GM19035 (cell line): ENCODE measurements around the gene PRM3.
"Not testable (repeated sequence)": the region's sequence is repeated elsewhere in the genome, so short reads cannot be mapped to it uniquely, and the experiment has no call there.

Experiments used
- ATAC-seq: cut with Tn5 transposase; IDR thresholded peaks from one replicate; pipeline ENCODE4 v1.9.1; 2021; ENCODE audit not compliant: unreplicated experiment

Gene PRM3

DNA sequence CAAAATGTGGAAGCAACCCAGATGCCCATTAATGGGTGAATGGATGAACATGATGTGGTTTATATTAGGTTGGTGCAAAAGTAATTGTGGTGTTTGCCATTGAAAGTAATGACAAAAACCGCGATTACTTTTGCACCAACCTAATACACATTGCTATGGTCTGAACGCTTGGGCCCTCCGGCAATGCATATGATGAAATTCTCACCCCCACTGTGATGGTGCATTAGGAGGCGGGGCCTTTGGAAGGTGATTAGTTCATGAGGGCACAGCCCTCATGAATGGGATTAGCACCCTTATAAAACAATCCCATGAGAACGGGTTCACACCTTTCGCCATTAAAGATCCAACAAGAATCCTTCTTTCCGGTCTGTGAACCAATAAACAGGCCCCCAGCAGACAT lies 33.0 kb upstream of the PRM3 start:
- ATAC-seq, result no peak

DNA sequence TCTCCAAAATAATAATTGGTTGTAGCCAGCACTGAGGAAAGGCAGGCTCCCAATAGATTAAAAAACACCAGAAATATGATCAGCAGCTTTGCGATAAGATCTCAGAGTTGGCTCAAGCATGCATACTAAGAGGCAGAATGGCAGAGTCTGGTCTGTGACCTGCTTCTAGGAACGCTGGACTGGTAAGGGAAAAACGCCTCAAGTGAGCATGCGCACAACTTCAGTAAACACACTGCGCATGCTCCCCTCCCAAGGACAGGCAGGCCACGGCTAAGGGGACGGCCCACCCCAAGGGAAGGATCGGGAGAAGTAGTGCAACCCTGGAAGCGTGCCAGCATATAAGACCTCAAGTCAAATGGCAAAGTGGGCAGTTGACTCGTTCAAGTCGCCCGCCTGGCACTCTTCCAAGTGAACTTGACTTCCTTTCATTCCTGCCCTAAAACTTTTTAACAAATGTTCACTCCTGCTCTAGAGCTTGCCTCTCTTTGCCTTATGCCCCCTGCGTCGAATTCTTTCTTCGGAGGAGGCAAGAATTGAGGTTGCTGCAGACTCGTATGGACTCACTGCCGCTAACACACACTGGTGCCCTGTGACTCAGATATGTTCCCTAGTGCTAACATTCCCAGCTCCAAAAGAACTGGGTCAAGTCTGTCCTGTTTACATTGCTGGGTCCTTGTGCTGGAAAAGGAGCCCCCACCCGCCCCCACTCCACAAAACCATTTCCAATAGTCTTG lies 30.1 kb upstream of the PRM3 start:
- ATAC-seq, result no peak

DNA sequence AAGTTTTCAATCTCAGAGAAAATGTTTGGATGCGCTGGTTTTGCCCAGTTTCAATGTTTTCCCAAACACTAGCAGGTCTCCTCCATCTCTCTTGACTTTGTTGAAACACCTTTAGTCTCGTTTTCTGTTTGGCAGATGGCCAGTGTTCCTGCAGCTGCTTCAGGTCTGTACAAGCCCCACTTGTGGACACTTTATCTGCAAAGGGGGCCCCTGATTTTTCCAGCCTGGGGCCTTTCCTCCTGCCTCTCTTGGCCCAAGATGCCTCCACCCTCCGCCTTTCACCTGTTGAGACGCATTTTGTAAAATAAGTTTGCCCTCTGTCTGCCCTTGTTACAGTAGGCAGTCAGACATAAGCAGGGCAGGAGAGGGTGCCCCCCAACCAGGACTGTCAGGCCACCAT lies 29.5 kb upstream of the PRM3 start:
- ATAC-seq, result no peak

- ATAC-seq, result no peak
These were observed 28.4 kb upstream of the PRM3 start for GRCh38 chr16:11301645-11302501.

DNA sequence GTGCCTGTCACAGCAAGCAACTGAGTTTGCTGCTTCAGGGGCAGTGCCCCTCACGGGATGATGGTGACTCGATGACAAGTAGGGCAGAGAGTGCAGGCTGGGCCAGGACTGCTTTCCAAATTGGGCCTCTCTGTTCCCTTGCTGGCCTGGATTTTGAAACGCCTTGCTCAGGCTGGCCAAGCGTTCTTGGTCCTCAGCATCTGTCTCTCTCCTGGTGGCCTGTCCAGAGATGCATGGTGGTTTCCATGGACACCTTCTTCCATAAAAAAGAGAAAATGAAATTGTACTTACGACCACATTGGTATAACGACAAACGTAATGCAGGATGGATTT lies 27.1 kb upstream of the PRM3 start:
- no peak for ATAC-seq

- no peak for ATAC-seq
These were observed 26.6 kb upstream of the PRM3 start for GRCh38 chr16:11299865-11300559.

DNA sequence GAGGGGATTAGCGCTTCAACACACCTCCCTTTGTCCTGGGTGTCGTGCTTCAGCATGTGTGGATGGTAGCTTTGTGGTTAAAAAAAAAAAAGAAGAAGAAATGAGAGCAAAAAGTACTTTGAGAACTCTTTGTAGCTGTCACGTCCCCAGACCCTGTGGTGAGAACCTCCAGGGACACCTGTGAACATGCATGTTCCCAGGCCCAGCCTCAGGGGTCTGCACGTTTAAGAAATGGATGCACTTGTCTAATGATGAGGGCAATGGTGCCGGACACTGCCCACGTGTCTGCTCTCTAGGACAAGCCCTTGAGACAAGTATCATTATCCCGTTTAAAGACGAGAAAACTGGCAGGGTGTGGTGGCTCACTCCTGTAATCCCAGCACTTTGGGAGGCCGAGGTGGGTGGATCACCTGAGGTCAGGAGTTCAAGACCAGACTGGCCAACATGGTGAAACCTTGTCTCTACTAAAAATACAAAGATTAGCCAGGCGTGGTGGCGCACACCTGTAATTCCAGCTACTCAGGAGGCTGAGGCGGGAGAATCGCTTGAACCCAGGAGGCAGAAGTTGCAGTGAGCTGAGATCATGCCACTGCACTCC lies 25.6 kb upstream of the PRM3 start:
- ATAC-seq, result not testable (repeated sequence)

- no peak for ATAC-seq
These were observed 24.9 kb upstream of the PRM3 start for GRCh38 chr16:11298143-11298900.

- peak; percentile 75 for ATAC-seq
These were observed 24.2 kb upstream of the PRM3 start for GRCh38 chr16:11297492-11298142.

GRCh38 chr16:11296706-11297491 lies 23.5 kb upstream of the PRM3 start:
- peak; percentile 8 for ATAC-seq

DNA sequence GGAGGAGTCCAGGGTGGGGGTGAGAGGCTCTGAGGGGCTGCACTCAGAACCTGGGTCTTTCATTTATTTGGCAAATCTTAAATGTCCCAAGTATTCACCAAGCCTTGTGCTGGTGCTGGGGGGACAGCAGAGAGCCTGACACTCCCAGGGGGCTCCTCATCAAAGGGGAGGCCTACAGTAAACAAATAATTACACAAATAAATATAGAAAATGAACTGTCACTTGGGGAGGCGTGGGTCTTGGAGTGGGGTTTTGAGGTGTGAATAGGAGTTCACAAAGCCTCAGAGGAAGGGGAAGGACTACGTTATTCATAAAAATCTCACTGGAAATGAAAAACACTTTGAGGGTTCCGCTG lies 22.9 kb upstream of the PRM3 start:
- ATAC-seq, result no peak

DNA sequence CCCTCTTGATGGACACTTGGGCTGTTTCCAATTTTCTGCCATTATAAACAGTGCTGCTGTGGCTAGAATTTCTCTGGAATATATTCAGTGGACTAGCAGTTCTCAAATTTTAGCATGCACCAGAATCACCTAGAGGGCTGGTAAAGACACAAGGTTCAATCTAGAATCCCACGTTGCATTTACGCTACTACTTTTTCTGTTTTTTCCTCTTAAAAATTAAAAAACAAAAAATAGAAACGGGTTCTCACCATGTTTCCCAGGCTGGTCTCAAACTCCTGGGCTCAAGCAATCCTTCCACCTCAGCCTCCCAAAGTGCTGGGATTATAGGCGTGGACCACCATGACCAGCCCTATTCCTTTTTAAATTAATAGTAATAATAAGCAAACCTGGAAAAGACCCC lies 22.2 kb upstream of the PRM3 start:
- ATAC-seq, result no peak

DNA sequence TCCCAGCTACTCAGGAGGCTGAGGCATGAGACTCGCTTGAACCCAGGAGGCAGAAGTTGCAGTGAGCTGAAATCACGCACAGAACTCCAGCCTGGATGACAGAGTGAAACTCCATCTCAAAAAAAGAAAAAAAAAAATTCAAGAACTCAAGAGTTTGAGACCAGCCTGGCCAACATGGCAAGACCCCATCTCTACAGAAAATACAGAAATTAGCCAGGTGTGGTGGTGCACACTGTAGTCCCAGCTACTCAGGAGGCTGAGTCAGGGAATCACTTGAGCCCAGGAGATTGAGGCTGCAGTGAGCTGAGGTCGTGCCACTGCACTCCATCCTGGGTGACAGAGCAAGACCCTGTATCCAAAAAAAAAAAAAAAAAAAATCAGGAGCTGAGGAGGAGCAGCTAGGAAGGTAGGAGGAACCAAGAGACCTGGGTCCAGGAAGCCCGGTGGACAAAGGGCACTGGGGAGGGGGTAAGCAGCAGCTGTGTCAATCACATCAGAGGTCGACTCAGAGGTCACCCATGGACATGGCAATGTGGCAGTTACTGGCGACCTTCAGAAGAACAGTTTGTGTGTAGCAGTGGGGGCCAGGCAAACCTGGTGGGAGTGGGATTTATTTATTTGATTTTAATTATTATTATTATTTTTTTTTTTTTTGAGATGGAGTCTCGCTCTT lies 18.8 kb upstream of the PRM3 start:
- ATAC-seq, result no peak

DNA sequence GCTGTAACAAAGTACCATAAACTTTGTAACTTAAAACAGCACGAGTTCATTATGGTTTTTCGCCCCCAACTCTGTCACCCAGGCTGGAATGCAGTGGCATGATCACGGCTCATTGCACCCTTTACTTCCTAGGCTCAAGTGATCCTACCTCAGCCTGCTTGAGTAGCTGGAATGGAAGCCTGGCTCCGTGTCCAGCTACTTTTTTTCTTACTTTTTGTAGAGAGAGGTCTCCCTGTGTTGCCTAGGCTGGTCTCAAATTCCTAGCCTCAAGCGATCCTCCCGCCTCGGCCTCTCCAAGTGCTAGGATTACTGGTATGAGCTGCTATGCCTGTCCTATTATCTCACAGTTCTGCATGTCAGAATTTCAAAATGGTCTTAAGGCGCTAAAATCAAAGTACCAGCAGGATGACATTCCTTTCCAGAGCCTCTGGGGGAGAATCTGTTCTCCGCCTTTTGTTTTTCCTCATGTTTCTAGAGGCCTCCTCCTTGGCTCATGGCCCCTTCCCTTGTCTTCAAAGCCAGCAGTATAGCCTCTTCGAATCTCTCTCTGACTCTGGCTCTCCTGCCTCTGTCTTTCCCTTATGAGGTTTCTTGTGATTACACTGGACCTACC lies 17.8 kb upstream of the PRM3 start:
- ATAC-seq, result no peak

GRCh38 chr16:11290102-11290893 lies 16.9 kb upstream of the PRM3 start:
- ATAC-seq, result no peak

DNA sequence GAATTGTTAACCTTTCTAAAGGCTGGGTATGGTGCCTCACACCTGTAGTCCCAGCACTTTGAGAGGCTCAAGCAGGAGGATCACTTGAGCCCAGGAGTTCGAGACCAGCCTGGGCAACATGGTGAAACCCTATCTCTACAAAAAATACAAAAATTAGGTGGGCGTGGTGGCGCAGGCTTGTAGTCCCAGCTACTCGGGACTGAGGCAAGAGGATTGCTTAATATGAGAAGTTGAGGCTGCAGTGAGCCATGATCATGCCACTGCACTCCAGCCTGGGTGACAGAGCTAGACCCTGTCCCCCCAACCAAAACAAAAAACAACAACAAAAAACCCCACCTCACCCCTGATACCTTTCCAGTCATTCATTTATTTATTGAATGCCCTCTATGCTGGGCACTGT lies 16.3 kb upstream of the PRM3 start:
- not testable (repeated sequence) for ATAC-seq

GRCh38 chr16:11289202-11289601 lies 15.8 kb upstream of the PRM3 start:
- no peak for ATAC-seq

GRCh38 chr16:11285842-11286241 lies 12.4 kb upstream of the PRM3 start:
- no peak for ATAC-seq
